Measurements from ENCODE around the gene MYMX. TPM values are rescaled to one million over a fixed set of nuclear protein-coding genes. Genes with fewer than 3 reads are reported as not detected.

MYMX gene
- total and polyA plus RNA-seq, 2 of the 13 experiments (the other 11 are each of a cell fraction or from before 2014, with no cell fraction given), result not detected

DNA sequence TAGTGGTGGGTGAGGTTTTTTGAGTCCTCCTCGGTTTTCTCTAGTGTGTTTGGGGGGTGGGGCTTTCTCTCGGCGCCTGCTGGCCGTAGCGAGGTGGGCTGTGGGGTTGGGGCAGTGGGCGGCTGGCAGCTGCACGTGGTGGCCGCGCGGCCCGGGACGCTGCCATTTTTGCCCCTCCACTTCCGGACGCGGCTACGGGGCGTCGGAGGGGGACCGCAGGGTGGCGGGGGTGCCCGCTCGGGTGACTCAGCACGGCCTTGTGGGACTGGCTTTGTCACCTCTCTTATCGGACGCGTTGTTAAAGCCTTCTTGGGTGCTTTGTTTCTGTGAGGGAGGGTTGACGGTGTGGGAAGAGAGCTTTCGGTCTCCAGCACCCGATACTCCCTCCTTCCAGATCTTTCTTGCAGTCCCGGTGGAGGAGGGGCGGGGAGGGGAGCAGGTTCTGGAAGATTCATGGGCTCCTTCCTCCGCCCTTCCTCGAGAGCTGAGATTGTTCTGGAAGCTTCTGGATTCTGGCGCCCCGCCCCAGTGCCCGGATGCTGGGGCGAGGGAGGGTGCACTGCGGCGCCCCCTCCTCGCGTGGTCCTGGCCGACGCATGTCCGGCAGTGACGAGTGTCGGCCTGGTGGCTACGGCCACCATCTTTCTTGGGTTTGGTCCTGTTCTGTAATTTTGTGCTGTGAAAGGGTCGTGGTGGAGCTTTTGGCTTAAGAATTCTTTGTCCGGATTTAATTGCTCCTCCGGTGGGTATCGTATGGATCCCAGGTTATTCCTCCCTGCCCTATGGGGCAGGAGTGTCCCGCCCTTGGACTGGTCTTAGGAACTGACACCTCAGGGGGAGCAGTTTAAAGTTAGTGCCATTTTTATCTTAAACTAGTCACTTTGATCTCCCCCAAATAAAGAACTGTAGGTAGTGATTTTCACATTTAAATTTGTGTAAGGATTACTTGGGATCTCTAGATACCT is 30.9 kb downstream of the MYMX start (continued):
- TF ChIP-seq, protein P1, sequence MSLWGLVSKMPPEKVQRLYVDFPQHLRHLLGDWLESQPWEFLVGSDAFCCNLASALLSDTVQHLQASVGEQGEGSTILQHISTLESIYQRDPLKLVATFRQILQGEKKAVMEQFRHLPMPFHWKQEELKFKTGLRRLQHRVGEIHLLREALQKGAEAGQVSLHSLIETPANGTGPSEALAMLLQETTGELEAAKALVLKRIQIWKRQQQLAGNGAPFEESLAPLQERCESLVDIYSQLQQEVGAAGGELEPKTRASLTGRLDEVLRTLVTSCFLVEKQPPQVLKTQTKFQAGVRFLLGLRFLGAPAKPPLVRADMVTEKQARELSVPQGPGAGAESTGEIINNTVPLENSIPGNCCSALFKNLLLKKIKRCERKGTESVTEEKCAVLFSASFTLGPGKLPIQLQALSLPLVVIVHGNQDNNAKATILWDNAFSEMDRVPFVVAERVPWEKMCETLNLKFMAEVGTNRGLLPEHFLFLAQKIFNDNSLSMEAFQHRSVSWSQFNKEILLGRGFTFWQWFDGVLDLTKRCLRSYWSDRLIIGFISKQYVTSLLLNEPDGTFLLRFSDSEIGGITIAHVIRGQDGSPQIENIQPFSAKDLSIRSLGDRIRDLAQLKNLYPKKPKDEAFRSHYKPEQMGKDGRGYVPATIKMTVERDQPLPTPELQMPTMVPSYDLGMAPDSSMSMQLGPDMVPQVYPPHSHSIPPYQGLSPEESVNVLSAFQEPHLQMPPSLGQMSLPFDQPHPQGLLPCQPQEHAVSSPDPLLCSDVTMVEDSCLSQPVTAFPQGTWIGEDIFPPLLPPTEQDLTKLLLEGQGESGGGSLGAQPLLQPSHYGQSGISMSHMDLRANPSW (CRISPR knock-in tag; IDR thresholded peaks at IDR 0.05; ENCODE audit: borderline replicate concordance), result no peak
- TF ChIP-seq KLF13 (CRISPR knock-in tag; IDR thresholded peaks at IDR 0.05) (no peak), PHB2 (IDR thresholded peaks at IDR 0.05; ENCODE audit: partially characterized antibody) (no peak), ZNF138 (CRISPR knock-in tag; IDR thresholded peaks at IDR 0.05; ENCODE audit: low read depth) (0 out of 2 replicates have a peak, but pooled peaks have one; percentile 40), SP5 (CRISPR knock-in tag; IDR thresholded peaks at IDR 0.05; ENCODE audit: borderline replicate concordance, low read depth) (no peak), MXI1 (IDR thresholded peaks at IDR 0.05; ENCODE audit: borderline replicate concordance, low read depth, low read length) (peak; percentile 89), ZSCAN12 (CRISPR knock-in tag; IDR thresholded peaks at IDR 0.05) (no peak), FOXK1 (CRISPR knock-in tag; IDR thresholded peaks at IDR 0.05; ENCODE audit: borderline replicate concordance, low read depth) (no peak), FOXO1 (CRISPR knock-in tag; IDR thresholded peaks at IDR 0.05) (no peak; the same call in 1 of the 2 replicates), KLF11 (CRISPR knock-in tag; IDR thresholded peaks at IDR 0.05) (no peak), SMC3 (IDR thresholded peaks at IDR 0.05; ENCODE audit: low read length) (no peak), ZBTB7B (CRISPR knock-in tag; IDR thresholded peaks at IDR 0.05) (no peak), ZNF260 (CRISPR knock-in tag; IDR thresholded peaks at IDR 0.05; ENCODE audit: borderline replicate concordance, low read depth) (no peak), XBP1 (CRISPR knock-in tag; IDR thresholded peaks at IDR 0.05) (no peak), ZNF446 (CRISPR knock-in tag; IDR thresholded peaks at IDR 0.05) (0 out of 2 replicates have a peak, but pooled peaks have one; percentile 25)
- TF ChIP-seq, protein P2, sequence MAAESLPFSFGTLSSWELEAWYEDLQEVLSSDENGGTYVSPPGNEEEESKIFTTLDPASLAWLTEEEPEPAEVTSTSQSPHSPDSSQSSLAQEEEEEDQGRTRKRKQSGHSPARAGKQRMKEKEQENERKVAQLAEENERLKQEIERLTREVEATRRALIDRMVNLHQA (CRISPR knock-in tag; IDR thresholded peaks at IDR 0.05), result no peak
- TF ChIP-seq, protein P3, sequence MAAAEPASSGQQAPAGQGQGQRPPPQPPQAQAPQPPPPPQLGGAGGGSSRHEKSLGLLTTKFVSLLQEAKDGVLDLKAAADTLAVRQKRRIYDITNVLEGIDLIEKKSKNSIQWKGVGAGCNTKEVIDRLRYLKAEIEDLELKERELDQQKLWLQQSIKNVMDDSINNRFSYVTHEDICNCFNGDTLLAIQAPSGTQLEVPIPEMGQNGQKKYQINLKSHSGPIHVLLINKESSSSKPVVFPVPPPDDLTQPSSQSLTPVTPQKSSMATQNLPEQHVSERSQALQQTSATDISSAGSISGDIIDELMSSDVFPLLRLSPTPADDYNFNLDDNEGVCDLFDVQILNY (CRISPR knock-in tag; conservative IDR thresholded peaks at IDR 0.05), result no peak
- TF ChIP-seq, protein P4, sequence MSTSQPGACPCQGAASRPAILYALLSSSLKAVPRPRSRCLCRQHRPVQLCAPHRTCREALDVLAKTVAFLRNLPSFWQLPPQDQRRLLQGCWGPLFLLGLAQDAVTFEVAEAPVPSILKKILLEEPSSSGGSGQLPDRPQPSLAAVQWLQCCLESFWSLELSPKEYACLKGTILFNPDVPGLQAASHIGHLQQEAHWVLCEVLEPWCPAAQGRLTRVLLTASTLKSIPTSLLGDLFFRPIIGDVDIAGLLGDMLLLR (CRISPR knock-in tag; IDR thresholded peaks at IDR 0.05), result peak; percentile 37; the same call in 1 of the 2 replicates
- TF ChIP-seq, protein P5, sequence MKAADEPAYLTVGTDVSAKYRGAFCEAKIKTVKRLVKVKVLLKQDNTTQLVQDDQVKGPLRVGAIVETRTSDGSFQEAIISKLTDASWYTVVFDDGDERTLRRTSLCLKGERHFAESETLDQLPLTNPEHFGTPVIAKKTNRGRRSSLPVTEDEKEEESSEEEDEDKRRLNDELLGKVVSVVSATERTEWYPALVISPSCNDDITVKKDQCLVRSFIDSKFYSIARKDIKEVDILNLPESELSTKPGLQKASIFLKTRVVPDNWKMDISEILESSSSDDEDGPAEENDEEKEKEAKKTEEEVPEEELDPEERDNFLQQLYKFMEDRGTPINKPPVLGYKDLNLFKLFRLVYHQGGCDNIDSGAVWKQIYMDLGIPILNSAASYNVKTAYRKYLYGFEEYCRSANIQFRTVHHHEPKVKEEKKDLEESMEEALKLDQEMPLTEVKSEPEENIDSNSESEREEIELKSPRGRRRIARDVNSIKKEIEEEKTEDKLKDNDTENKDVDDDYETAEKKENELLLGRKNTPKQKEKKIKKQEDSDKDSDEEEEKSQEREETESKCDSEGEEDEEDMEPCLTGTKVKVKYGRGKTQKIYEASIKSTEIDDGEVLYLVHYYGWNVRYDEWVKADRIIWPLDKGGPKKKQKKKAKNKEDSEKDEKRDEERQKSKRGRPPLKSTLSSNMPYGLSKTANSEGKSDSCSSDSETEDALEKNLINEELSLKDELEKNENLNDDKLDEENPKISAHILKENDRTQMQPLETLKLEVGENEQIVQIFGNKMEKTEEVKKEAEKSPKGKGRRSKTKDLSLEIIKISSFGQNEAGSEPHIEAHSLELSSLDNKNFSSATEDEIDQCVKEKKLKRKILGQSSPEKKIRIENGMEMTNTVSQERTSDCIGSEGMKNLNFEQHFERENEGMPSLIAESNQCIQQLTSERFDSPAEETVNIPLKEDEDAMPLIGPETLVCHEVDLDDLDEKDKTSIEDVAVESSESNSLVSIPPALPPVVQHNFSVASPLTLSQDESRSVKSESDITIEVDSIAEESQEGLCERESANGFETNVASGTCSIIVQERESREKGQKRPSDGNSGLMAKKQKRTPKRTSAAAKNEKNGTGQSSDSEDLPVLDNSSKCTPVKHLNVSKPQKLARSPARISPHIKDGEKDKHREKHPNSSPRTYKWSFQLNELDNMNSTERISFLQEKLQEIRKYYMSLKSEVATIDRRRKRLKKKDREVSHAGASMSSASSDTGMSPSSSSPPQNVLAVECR (CRISPR knock-in tag; IDR thresholded peaks at IDR 0.05; ENCODE audit: borderline replicate concordance), result peak; percentile 81
